Astrocyte of the cerebellum (primary cell): Measurements from ENCODE around the gene TBC1D28.
"Not testable (repeated sequence)": the region's sequence is repeated elsewhere in the genome, so short reads cannot be mapped to it uniquely, and the experiment has no call there.

Experiments
- DNase-seq: peaks from one replicate; pipeline ENCODE4 v3.0.0-alpha.2; 2011; ENCODE audit warnings: low read depth
- H3K4me3 ChIP-seq: 2 replicates; pipeline ENCODE4 v1.5.1; 2011; ENCODE audit warnings: mild to moderate bottlenecking, low read depth, low read length, moderate library complexity
- CTCF ChIP-seq: IDR thresholded peaks from 2 replicates; pipeline ENCODE4 v1.5.1; 2012; ENCODE audit warnings: low read length, low read depth, moderate library complexity, mild to moderate bottlenecking; ENCODE audit errors: missing control alignments
- in situ Hi-C: cut with HindIII; loops from 2 replicates; pipeline ENCODE4 v1.10.0; 2017; ENCODE audit warnings: low sequenced_read_pairs

The TBC1D28 gene

GRCh38 chr17:18636237-18636636, 8.0 kb downstream of the TBC1D28 start:
- in situ Hi-C loops, H3K4me3 ChIP-seq, DNase-seq: not testable (repeated sequence)
- peak; percentile 9 for TF ChIP-seq CTCF

- H3K4me3 ChIP-seq, in situ Hi-C loops, DNase-seq: not testable (repeated sequence)
Observed at GRCh38 chr17:18635773-18636172, 8.4 kb downstream of the TBC1D28 start.

- in situ Hi-C loops, DNase-seq: not testable (repeated sequence)
- H3K4me3 ChIP-seq: peak overlapping the region; percentile 25
Observed at GRCh38 chr17:18634550-18635263, 9.5 kb downstream of the TBC1D28 start.

- DNase-seq: no peak
- in situ Hi-C loops: no loop called here
- H3K4me3 ChIP-seq: no peak overlapping the region
- no peak for TF ChIP-seq CTCF
Observed at GRCh38 chr17:18626152-18626870, 17.9 kb downstream of the TBC1D28 start.

- in situ Hi-C loops, H3K4me3 ChIP-seq: not testable (repeated sequence)
- peak; percentile 48 for DNase-seq
- peak; percentile 76 for TF ChIP-seq CTCF
Observed at GRCh38 chr17:18625509-18626104, 18.6 kb downstream of the TBC1D28 start.

- DNase-seq, in situ Hi-C loops: not testable (repeated sequence)
- peak overlapping the region; percentile 30 for H3K4me3 ChIP-seq
Observed at GRCh38 chr17:18624862-18625501, 19.2 kb downstream of the TBC1D28 start.

GRCh38 chr17:18617613-18618012, 26.6 kb downstream of the TBC1D28 start:
- DNase-seq, in situ Hi-C loops, H3K4me3 ChIP-seq: not testable (repeated sequence)

- DNase-seq, in situ Hi-C loops, H3K4me3 ChIP-seq: not testable (repeated sequence)
Observed at GRCh38 chr17:18613016-18613415, 31.2 kb downstream of the TBC1D28 start.

DNA sequence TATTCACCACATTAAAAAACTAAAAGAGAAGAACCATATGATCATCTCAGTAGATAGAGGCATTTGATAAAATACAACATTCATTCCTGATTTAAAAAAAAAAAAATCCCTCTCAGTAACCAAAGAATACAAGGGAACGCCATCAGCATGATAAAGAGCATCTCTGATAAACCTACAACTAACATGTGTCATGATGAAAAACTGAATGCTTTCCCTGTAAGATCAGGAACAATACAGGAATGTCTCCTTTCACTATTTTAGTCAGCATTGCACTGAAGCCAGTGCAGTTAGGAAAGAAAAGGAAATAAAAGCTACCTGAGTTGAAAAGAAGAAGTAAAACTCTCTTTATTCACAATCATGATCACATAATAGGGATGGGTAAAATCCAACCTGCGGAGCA, 51.1 kb downstream of the TBC1D28 start:
- in situ Hi-C loops, H3K4me3 ChIP-seq, DNase-seq: not testable (repeated sequence)
